ENCODE data around the gene GBP7.

GRCh38 chr1:89125240-89125912 lies 50.4 kb downstream of the GBP7 start:
- TF ChIP-seq EZH2 (IDR thresholded peaks at IDR 0.05; ENCODE audit: borderline replicate concordance, low read depth, low read length, severe bottlenecking): no peak
- no peak for TF ChIP-seq CTCF (IDR thresholded peaks at IDR 0.05; ENCODE audit: borderline replicate concordance, extremely low read depth, low read length, poor library complexity, severe bottlenecking)

Measured in DND-41 (cell line).